ENCODE data around the gene WDR86.

DNA sequence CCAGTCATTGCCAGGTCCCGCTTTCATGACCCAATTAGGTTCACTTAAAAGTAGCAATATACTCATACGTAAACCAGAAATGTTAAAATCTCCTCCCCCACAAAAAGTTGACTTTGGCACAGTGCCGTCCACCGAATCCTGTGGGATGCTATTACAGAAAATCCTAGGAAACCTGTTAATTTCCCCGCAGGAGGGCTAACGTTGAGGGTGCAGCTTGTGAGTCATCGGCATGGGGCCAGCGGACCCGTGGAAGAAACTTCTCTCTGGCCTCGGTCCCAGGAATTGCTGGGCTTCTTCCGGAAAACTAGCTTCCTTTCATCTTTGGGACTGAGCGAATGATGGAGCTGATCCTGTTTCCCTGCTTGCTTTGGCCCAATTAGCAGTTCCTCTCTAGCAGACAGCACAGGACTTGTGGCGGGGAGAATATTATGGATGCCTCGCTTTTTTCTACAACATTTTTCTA, 16.6 kb upstream of the WDR86 start:
- TF ChIP-seq GABPA (IDR thresholded peaks at IDR 0.05; ENCODE audit: low read depth): no peak
- TF ChIP-seq, protein P1, sequence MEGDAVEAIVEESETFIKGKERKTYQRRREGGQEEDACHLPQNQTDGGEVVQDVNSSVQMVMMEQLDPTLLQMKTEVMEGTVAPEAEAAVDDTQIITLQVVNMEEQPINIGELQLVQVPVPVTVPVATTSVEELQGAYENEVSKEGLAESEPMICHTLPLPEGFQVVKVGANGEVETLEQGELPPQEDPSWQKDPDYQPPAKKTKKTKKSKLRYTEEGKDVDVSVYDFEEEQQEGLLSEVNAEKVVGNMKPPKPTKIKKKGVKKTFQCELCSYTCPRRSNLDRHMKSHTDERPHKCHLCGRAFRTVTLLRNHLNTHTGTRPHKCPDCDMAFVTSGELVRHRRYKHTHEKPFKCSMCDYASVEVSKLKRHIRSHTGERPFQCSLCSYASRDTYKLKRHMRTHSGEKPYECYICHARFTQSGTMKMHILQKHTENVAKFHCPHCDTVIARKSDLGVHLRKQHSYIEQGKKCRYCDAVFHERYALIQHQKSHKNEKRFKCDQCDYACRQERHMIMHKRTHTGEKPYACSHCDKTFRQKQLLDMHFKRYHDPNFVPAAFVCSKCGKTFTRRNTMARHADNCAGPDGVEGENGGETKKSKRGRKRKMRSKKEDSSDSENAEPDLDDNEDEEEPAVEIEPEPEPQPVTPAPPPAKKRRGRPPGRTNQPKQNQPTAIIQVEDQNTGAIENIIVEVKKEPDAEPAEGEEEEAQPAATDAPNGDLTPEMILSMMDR (IDR thresholded peaks at IDR 0.05; ENCODE audit: insufficient read depth, low read length): no peak

Data from HL-60 (cell line).